Stomach (tissue), 9 donors: ENCODE measurements around the gene C19orf67. TPM values are rescaled to one million over a fixed set of nuclear protein-coding genes. Genes with fewer than 3 reads are reported as not detected.

ENCODE experiments used
- DNase-seq, 2 donors: peaks; one replicate each; pipeline versions ENCODE4 v3.0.0 to v3.0.0-alpha.2; 2013 to 2019
- H3K27ac ChIP-seq, 5 donors: fragments of 200-600 bp in 4 of 5; sonication (generic) in 4 of 5; one replicate each; pipeline ENCODE4 v1.5.1; 2013 to 2019; ENCODE audit warnings: mild to moderate bottlenecking in 1 of 5, moderate library complexity in 1 of 5
- H3K27me3 ChIP-seq, 3 donors: fragments of 200-600 bp; sonication (generic); one replicate each; pipeline ENCODE4 v1.5.1; 2017 to 2019; ENCODE audit warnings: mixed run types in 1 of 3
- H3K36me3 ChIP-seq, 4 donors: fragments of 200-600 bp; sonication (generic); 1 replicate in 3 of 4; 2 replicates in 1 of 4; pipeline ENCODE4 v1.5.1; 2016 to 2019
- H3K4me1 ChIP-seq, 4 donors: fragments of 200-600 bp; sonication (generic); one replicate each; pipeline ENCODE4 v1.5.1; 2016 to 2019
- H3K4me3 ChIP-seq, 4 donors: fragments of 200-600 bp; sonication (generic) in 3 of 4; one replicate each; pipeline ENCODE4 v1.5.1; 2016 to 2019; ENCODE audit warnings: mild to moderate bottlenecking in 1 of 4
- H3K9me3 ChIP-seq, 4 donors: fragments of 200-600 bp; sonication (generic); one replicate each; pipeline ENCODE4 v1.5.1; 2016 to 2019
- CTCF ChIP-seq, 7 experiments: fragments of 450-650 bp in 4 of 7; fragments of 200-600 bp in 3 of 7; sonication (generic) in 3 of 7; IDR thresholded peaks; one replicate each; pipeline ENCODE4 v1.5.1; 2016 to 2019; ENCODE audit warnings: antibody characterized with exemption in 7 of 7, control low read depth in 2 of 7, mild to moderate bottlenecking in 1 of 7
- EP300 ChIP-seq: sonication (generic); formaldehyde crosslinking; IDR thresholded peaks from one replicate; pipeline ENCODE4 v1.6.1; 2017; ENCODE audit warnings: antibody characterized with exemption
- POLR2A ChIP-seq, 4 donors: fragments of 450-650 bp; IDR thresholded peaks; one replicate each; pipeline ENCODE4 v1.6.1; 2016; ENCODE audit warnings: antibody characterized with exemption in 4 of 4, control low read depth in 2 of 4, mild to moderate bottlenecking in 1 of 4, moderate library complexity in 1 of 4
- POLR2AphosphoS5 ChIP-seq, 3 donors: sonication (generic); formaldehyde crosslinking; IDR thresholded peaks; one replicate each; pipeline ENCODE4 v1.6.1; 2016; ENCODE audit warnings: antibody characterized with exemption in 3 of 3
- WGBS, 5 donors: extraction: QIAGEN DNeasy Blood & Tissue Kit in 3 of 5; methylation state at CpG; one replicate each; pipeline versions ENCODE4 v1.1.5 to v1.1.7; 2013 to 2018; 5-methylcytosine and 5-hydroxymethylcytosine counted together
- intact Hi-C: fragments of 100-400 bp; cut with DNase I; formaldehyde crosslinking; loops from one replicate; pipeline ENCODE4 v1.15.1; 2023; ENCODE audit warnings: low total_unique reads
- polyA plus RNA-seq, 3 donors: library from polyadenylated mRNA; stranded (reverse); fragments of 200-250 nt; gene quantifications; one replicate each; pipeline ENCODE4 v1.2.3, GENCODE V29; 2013
- total RNA-seq, 5 donors: library from RNA; depleted of rRNA; stranded (reverse); fragments of >200 nt; gene quantifications; one replicate each; pipeline versions ENCODE4 v1.1.0 to v1.2.3, GENCODE V29; 2014 to 2016
- donor health status: healthy with polysubstance abuse.
- donor health status: Bipolar disorder and iron deficiency.
- donor health status: healthy.

The C19orf67 gene
- total and polyA plus RNA-seq, 8 donors: 0.50 TPM; not detected in 7

GRCh38 chr19:14058182-14059092 lies 27.1 kb downstream of the C19orf67 start:
- Histone ChIP-seq H3K27ac (no peak overlapping the region), H3K9me3 (peaks cover 0 to 2% (median 0%) of the 10 kb centered on the region in 4 donors), H3K36me3 (peaks cover 0 to 22% (median 13%) of the 10 kb centered on the region in 4 donors), H3K4me3 (peak overlapping the region; percentile 16 to 54 (median 48)), H3K4me1 (peaks cover 23 to 53% (median 45%) of the 10 kb centered on the region in 4 donors), H3K27me3 (peaks cover 0 to 68% (median 13%) of the 10 kb centered on the region in 3 donors)
- intact Hi-C loops: loop anchor here (10.0 kb wide), 1 partner anchor 174 kb away; no protein-coding TSS in a partner anchor
- DNase-seq: no peak
- WGBS, 5 donors: 29 to 49% (median 39%) methylated on average over 17 of the region's 17 CpGs
- TF ChIP-seq EP300 (no peak), CTCF (IDR thresholded peaks at IDR 0.05) (no peak), POLR2A (IDR thresholded peaks at IDR 0.05) (no peak), POLR2AphosphoS5 (IDR thresholded peaks at IDR 0.05) (no peak)

- intact Hi-C loops: loop anchor here (10.0 kb wide), 1 partner anchor 172 kb away; no protein-coding TSS in a partner anchor
- H3K4me3 ChIP-seq: peak overlapping the region; percentile 40 to 51 (median 44)
- no peak for DNase-seq
- peak overlapping the region in 1 of 5 donors; percentile 38 for H3K27ac ChIP-seq
- TF ChIP-seq EP300 (no peak), POLR2AphosphoS5 (IDR thresholded peaks at IDR 0.05) (no peak), POLR2A (IDR thresholded peaks at IDR 0.05) (no peak), CTCF (IDR thresholded peaks at IDR 0.05) (no peak)
- peaks cover 0 to 7% (median 0%) of the 10 kb centered on the region in 4 donors for H3K9me3 ChIP-seq
- H3K4me1 ChIP-seq: peaks cover 13 to 46% (median 38%) of the 10 kb centered on the region in 4 donors
- H3K36me3 ChIP-seq: peaks cover 0 to 34% (median 23%) of the 10 kb centered on the region in 4 donors
- WGBS, 5 donors: 39 to 58% (median 49%) methylated on average over 16 to 19 of the region's 19 CpGs
- H3K27me3 ChIP-seq: peaks cover 0 to 58% (median 10%) of the 10 kb centered on the region in 3 donors
These were observed 28.7 kb downstream of the C19orf67 start for GRCh38 chr19:14056741-14057356.

GRCh38 chr19:14056069-14056666 lies 29.4 kb downstream of the C19orf67 start:
- H3K27ac ChIP-seq: no peak overlapping the region
- no peak overlapping the region for H3K4me3 ChIP-seq
- intact Hi-C loops: loop anchor here (10.0 kb wide), 1 partner anchor 171 kb away; no protein-coding TSS in a partner anchor
- H3K4me1 ChIP-seq: peaks cover 13 to 44% (median 38%) of the 10 kb centered on the region in 4 donors
- 90 to 99% (median 95%) methylated on average over 10 of the region's 10 CpGs for WGBS, 5 donors
- H3K27me3 ChIP-seq: peaks cover 0 to 52% (median 7%) of the 10 kb centered on the region in 3 donors
- TF ChIP-seq CTCF (IDR thresholded peaks at IDR 0.05) (no peak), POLR2A (IDR thresholded peaks at IDR 0.05) (no peak), POLR2AphosphoS5 (IDR thresholded peaks at IDR 0.05) (no peak), EP300 (no peak)
- DNase-seq: no peak
- peaks cover 0 to 7% (median 0%) of the 10 kb centered on the region in 4 donors for H3K9me3 ChIP-seq
- H3K36me3 ChIP-seq: peaks cover 0 to 38% (median 25%) of the 10 kb centered on the region in 4 donors

DNA sequence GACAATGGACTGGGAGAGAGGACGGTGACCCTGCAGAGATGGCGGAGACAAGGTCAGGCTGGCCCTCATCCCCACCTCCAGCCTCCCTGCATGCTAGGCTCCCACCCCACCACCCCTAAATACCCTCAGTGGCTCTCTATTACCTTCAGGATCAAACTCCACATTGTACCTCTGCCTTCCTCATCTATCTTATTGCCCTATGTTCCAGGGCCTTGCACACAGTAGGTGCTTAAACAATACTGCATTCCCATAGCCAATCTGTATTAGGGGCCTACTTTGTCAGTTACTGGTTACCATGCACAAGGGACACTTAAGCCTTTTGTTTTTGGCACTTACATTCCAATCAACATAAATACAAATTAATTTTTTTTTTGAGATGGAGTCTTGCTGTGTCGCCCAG lies 30.2 kb downstream of the C19orf67 start:
- Histone ChIP-seq H3K4me1 (peaks cover 13 to 37% (median 36%) of the 10 kb centered on the region in 4 donors), H3K4me3 (no peak overlapping the region), H3K27me3 (peaks cover 0 to 44% (median 7%) of the 10 kb centered on the region in 3 donors), H3K9me3 (peaks cover 0 to 7% (median 0%) of the 10 kb centered on the region in 4 donors), H3K36me3 (peaks cover 3 to 38% (median 33%) of the 10 kb centered on the region in 4 donors), H3K27ac (no peak overlapping the region)
- TF ChIP-seq EP300 (no peak), CTCF (IDR thresholded peaks at IDR 0.05) (no peak), POLR2A (IDR thresholded peaks at IDR 0.05) (no peak)
- intact Hi-C loops: loop anchor here (10.0 kb wide), 1 partner anchor 171 kb away; no protein-coding TSS in a partner anchor
- WGBS, 5 donors: 81 to 100% (median 94%) methylated on average over 2 to 3 of the region's 3 CpGs
- no peak for DNase-seq
